ENCODE results near the gene SEC23B. TPM values are rescaled to one million over a fixed set of nuclear protein-coding genes. Genes with fewer than 3 reads are reported as not detected.
A peak's percentile ranks its signal among the peaks of the same experiment; 100 is the strongest.

Gene SEC23B
- polyA plus RNA-seq, 10 donors: 16.4 to 26.0 (median 19.3) TPM

DNA sequence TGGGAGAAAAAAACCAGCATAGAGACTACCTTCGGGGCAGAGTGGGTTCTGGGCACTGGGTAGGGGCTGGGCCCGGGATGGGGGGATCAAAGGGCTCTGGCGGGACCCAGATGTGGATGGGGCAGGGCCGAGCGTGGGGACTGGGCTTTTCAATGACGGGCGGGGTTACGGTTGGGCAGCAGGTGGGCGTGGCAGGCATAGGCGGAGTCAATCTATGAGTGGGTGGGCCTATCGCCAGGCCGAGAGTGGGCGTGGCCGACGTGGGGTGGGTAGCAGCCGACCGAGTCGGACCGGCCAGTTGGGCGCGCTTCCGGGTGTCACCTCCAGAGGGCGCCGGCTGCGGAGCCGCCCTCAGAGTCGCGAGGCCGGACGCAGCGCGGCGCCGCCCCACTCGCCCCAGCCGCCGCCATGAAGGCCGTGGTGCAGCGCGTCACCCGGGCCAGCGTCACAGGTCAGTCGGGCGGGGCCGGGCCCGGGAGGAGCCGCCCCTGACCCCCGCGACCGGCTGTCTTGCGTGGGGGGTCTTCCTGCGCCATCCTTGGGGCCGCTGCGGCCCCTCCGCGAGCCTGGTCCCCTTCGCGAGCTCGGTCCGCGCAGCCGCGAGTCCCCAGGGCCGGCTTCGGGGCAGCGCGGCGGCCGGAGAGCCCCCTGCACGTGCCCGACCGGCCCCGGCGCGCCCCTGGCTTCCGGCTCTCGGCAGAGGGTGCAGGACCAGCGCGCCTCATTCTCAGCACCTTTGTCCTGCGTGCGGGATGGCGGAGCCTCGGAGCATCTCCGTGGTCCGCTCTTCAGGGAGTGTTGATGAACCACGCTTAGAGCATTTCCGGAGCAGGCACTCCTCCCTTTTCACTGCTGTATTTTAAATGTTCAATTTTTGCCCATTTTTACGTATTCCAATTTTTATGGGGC lies 80.2 kb downstream of the SEC23B start, which contains the start of gene DTD1:
Gene DTD1 (plus strand): TSS at position 390 of the 909 bp plus-strand sequence. CDS start 19 bp downstream, at position 409.
- DNase-seq: peak; percentile 72 to 90 (median 87)

DNA sequence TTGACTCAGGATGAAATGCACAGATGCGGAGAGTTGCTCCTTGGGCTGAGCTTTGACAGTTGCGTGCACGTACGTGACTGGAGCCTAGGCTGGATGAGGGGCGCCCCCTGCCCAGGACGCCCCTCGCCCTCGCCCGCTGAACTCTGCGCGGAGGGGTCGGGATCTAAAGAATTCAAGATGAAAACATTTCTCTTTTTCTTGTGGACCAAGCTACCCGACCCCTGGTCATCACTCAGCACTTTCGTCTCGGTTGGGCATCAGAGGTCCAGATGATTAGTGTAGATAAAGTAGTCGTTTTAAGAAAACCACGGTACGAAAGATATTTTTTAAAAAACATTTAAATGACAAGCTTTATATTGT lies 80.8 kb downstream of the SEC23B start:
- DNase-seq: peak in 1 of 3 donors; percentile 6

DNA sequence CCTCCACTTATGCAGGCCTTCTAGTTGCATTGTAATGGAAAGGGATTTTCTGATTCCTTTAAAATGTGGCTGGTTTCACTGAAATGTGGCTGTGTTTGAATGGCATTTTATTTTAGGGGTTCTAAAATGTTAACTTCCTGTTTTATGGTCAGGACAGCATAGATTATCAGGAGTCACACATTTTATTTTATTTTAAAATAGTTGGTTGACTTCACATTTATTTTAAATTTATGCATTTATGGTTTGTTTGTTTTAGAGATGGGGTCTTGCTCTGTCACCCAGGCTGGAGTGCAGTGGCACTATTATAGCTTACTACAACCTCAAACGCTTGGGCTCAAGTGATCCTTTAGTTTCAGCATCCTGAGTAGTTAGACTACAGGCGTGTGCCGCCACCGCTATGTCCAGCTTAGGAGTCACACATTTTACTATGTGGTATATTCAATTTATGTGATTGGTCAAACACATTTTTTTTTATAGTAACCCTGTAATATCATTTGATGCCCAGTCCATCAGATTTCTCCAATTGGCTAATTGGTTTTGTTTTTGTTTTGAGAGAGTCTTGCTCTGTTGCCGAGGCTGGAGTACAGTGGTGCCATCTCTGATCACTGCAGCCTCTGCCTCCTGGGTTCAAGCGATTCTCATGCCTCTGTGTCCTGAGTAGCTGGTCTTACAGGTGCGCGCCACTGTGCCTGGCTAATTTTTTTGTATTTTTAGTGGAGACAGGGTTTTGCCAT lies 82.4 kb downstream of the SEC23B start:
- DNase-seq: no peak

- no peak for DNase-seq
These were observed 88.5 kb downstream of the SEC23B start for GRCh38 chr20:18596270-18596669.

GRCh38 chr20:18609741-18610140 lies 102.0 kb downstream of the SEC23B start:
- DNase-seq: no peak

Other genes starting within 250 kb of the SEC23B start
- 10 to 100 TPM; 11.0 to 18.6 (median 15.0) TPM for gene ZNF133, start 219.4 kb upstream of the SEC23B start, polyA plus RNA-seq (ENCODE audit: insufficient read length in 10 of 10)
- gene DZANK1, start 40.9 kb upstream of the SEC23B start, polyA plus RNA-seq (ENCODE audit: insufficient read length in 10 of 10): 1 to 10 TPM; 1.2 to 3.3 (median 2.2) TPM
- gene POLR3F, start 40.5 kb upstream of the SEC23B start, polyA plus RNA-seq (ENCODE audit: insufficient read length in 10 of 10): 10 to 100 TPM; 10.9 to 16.1 (median 13.3) TPM
- 10 to 100 TPM in 8 of 10 donors, 1 to 10 TPM in 2; 9.1 to 15.2 (median 12.6) TPM for gene RBBP9, start 10.7 kb upstream of the SEC23B start, polyA plus RNA-seq (ENCODE audit: insufficient read length in 10 of 10)
- 10 to 100 TPM; 73.3 to 96.0 (median 85.6) TPM for gene SMIM26, start 59.5 kb downstream of the SEC23B start, polyA plus RNA-seq (ENCODE audit: insufficient read length in 10 of 10)
- 10 to 100 TPM; 13.2 to 20.5 (median 17.4) TPM for gene DTD1, start 80.1 kb downstream of the SEC23B start, polyA plus RNA-seq (ENCODE audit: insufficient read length in 10 of 10)

Data from muscle of back (tissue), 11 donors.